Fibroblast of lung (primary cell): Measurements from ENCODE around the gene PRTN3.

Experiments
- EZH2 ChIP-seq: IDR thresholded peaks from 2 replicates; pipeline ENCODE4 v1.5.1; 2012; ENCODE audit warnings: low read length, control low read depth, mild to moderate bottlenecking; ENCODE audit errors: missing control alignments
- TF ChIP-seq, protein P1 (sequence below), 2 donors: IDR thresholded peaks in 1 of 2; conservative IDR thresholded peaks in 1 of 2; 1 replicate in 1 of 2; 2 replicates in 1 of 2; pipeline ENCODE4 v1.5.1; 2011 to 2012; ENCODE audit warnings: low read length in 2 of 2, control low read depth in 1 of 2, inconsistent platforms in 1 of 2, low read depth in 1 of 2, mild to moderate bottlenecking in 1 of 2

- no peak for TF ChIP-seq EZH2
- TF ChIP-seq, protein P1, sequence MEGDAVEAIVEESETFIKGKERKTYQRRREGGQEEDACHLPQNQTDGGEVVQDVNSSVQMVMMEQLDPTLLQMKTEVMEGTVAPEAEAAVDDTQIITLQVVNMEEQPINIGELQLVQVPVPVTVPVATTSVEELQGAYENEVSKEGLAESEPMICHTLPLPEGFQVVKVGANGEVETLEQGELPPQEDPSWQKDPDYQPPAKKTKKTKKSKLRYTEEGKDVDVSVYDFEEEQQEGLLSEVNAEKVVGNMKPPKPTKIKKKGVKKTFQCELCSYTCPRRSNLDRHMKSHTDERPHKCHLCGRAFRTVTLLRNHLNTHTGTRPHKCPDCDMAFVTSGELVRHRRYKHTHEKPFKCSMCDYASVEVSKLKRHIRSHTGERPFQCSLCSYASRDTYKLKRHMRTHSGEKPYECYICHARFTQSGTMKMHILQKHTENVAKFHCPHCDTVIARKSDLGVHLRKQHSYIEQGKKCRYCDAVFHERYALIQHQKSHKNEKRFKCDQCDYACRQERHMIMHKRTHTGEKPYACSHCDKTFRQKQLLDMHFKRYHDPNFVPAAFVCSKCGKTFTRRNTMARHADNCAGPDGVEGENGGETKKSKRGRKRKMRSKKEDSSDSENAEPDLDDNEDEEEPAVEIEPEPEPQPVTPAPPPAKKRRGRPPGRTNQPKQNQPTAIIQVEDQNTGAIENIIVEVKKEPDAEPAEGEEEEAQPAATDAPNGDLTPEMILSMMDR (conservative IDR thresholded peaks at IDR 0.05 in 1 of 2, IDR thresholded peaks at IDR 0.05 in 1 of 2; ENCODE audit: low read depth in 1 of 2, low read length in 2 of 2), result no peak
Observed at GRCh38 chr19:887599-887998, 46.8 kb downstream of the PRTN3 start.
